Stimulated activated CD4-positive, alpha-beta T cell treated with anti-CD3 and anti-CD28 coated beads, Interleukin-1b, Interleukin-23, amount 100 ng/mL, for 4 hours (primary cell): ENCODE results near the gene NEDD4L.
"Not testable (repeated sequence)": the region's sequence is repeated elsewhere in the genome, so short reads cannot be mapped to it uniquely, and the experiment has no call there.

Experiments
- DNase-seq, 2 donors: peaks; one replicate each; pipeline ENCODE4 v3.0.0-alpha.2; 2020; ENCODE audit warnings: low read depth in 2 of 2

Gene NEDD4L

DNA sequence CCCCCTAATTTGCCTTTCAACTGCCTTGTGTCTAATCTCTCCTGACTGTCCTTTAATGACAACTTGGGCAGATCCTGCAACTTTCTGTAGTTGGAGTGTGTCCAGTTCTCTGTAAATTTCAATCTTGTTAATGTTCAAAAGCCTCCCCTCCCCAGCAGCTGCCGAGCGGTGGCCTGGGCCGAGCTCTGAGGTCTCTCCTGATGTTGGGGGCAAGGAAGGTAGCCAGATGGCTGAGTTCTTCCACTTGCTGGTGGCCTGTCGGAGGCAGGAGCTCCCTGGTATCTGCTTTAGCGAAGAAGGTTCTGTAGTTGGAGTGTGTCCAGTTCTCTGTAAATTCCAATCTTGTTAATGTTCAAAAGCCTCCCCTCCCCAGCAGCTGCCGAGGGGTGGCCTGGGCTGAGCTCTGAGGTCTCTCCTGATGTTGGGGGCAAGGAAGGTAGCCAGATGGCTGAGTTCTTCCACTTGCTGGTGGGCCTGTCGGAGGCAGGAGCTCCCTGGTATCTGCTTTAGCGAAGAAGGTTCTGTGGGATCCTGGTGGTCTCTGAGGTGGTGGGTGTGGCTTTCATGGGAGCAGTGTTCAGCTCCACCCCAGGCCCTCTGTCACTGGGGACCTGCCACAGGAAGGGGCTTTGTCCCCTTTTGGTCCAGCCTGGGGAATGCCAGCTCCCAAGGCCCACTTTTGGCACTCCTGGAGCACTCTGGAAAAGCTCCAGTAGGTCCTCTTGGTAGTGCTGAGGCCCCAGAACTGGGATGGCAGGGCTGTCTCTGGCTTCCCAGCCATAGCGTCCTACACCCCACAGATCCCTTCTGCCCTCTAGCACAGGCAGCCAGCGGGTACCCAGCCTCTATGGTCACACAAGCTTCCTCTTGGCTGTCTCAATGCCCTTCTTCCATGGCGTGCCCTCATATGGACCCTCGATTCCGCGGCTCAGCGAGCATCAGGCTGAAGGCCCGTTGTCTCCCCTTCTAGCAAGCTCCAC, 373.0 kb downstream of the NEDD4L start:
- no peak for DNase-seq

DNA sequence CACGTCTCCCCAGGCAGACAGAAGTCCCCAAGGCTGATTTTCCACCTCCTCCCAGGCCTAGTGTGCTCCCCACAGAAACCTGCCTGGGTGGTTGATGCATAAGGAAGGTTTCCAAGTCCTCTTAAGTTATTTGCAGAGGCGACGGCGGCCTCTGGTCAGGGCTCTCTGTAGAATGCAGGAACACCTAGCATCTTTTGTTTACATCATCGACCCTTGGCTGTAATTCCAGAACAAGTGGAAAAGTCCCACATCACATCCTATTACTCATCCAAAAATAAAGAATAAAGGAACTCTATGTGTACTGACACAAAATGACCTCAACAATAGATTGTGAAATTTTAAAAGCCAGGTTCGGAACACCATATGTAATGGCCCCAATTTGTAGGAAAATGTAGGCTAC, 373.7 kb downstream of the NEDD4L start:
- DNase-seq, result no peak

- no peak for DNase-seq
These were observed 374.3 kb downstream of the NEDD4L start for GRCh38 chr18:58418361-58418760.

DNA sequence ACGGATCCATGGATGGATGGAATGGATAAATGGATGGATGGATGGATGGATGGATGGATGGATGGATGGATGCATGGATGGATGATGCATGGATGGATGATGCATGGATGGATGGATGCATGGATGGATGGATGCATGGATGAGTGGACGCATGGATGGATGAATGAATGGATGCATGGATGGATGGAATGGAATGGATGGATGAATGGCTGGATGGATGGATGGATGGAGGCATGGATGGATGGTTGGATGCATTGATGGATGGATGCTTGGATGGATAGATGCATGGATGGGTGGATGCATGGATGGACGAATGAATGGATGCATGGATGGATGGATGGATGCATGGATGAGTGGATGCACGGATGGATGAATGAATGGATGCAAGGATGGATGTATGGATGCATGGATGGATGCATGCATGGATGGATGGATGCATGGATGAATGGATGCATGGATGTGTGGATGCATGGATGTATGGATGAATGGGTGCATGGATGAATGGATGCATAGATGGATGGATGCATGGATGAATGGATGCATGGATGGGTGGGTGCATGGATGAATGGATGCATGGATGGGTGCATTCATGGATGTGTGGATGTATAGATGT, 375.7 kb downstream of the NEDD4L start:
- DNase-seq, result no peak

- no peak for DNase-seq
These were observed 382.6 kb downstream of the NEDD4L start for GRCh38 chr18:58426611-58427010.

- DNase-seq, result no peak
These were observed 383.3 kb downstream of the NEDD4L start for GRCh38 chr18:58427321-58427720.

- DNase-seq, result no peak
These were observed 385.4 kb downstream of the NEDD4L start for GRCh38 chr18:58429442-58429841.

GRCh38 chr18:58431215-58431614, 387.2 kb downstream of the NEDD4L start:
- no peak for DNase-seq

GRCh38 chr18:58432050-58432727, 388.2 kb downstream of the NEDD4L start:
- DNase-seq, result no peak

DNA sequence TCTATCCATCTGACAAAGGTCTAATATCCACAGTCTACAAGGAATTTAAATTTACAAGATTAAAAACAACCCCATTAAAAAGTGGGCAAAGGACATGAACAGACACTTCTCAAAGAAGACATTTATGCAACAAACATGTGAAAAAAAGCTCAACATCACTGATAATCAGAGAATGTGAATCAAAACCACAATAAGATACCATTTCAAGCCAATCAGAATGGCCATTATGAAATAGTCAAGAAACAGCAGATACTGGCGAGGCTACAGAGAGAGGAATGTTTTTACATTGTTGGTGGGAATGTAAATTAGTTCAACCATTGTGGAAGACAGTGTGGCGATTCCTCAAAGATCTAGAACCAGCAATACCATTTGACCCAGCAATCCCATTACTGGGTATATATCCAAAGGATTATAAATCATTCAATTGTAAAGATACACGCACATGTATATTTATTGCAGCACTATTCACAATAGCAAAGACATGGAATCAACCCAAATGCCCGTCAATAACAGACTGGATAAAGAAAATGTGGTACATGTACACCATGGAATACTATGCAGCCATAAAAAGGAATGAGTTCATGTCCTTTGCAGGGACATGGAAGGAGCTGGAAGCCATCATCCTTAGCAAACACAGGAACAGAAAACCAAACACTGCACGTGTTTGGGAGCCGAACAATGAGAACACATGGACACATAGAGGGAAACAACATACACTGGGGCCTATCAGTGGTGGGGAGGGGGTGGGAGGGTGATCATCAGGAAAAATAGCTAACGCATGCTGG, 391.4 kb downstream of the NEDD4L start:
- not testable (repeated sequence) for DNase-seq

- DNase-seq, result no peak
These were observed 394.3 kb downstream of the NEDD4L start for GRCh38 chr18:58438161-58438957.

DNA sequence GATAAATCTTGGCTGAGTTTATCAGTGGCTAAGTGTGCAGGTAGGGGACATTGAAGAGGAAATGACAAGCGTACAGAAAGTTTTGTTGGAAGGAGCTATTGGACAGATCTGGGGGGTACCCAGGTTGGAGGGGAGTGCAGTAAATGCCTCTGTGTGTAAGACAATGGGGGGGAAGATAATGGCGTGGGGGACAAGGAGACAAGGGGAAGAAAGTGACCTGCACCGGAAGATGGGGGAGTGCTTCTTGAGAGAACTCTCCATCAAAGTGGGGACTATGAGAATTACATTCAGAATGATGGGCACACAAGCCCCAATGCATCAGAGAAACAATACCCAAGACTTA, 394.9 kb downstream of the NEDD4L start:
- no peak for DNase-seq

- DNase-seq, result no peak
These were observed 399.6 kb downstream of the NEDD4L start for GRCh38 chr18:58443671-58444070.

- no peak for DNase-seq
These were observed 402.5 kb downstream of the NEDD4L start for GRCh38 chr18:58446391-58447060.

GRCh38 chr18:58447402-58448095, 403.5 kb downstream of the NEDD4L start:
- no peak for DNase-seq

DNA sequence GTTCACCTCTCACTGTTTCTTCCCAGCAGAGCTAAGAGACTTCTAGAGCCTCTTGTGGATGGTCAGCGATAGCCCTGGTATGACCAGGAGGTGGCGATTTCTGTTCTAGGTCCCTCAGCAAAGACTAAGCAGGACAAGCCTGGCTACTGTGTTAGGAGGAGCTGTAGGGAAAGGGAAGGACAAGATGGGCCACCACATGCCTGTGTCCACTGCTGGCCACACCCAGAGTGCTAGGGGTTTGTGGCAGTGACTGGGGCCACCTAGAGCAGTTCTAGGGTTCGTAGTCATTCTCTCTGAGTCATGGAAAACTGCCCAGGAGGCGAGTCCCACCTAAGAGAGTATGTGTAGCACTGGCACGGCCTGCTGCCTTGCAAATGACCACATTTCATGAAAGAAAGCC, 405.4 kb downstream of the NEDD4L start:
- DNase-seq, result no peak
